CD14-positive monocyte (primary cell): Measurements from ENCODE around the gene BPHL. TPM values are rescaled to one million over a fixed set of nuclear protein-coding genes. Genes with fewer than 3 reads are reported as not detected.
A peak's percentile ranks its signal among the peaks of the same experiment; 100 is the strongest.

ENCODE experiments used
- DNase-seq, 3 donors: peaks; one replicate each; pipeline ENCODE4 v3.0.0-alpha.2; 2011 to 2022
- H2AFZ ChIP-seq: 2 replicates; pipeline ENCODE4 v1.6.0; 2012; ENCODE audit warnings: mild to moderate bottlenecking, low read depth, low read length, inconsistent platforms; ENCODE audit not compliant: insufficient read depth, poor library complexity, severe bottlenecking
- H3K27ac ChIP-seq, 2 donors: 1 replicate in 1 of 2; 2 replicates in 1 of 2; pipeline ENCODE4 v1.5.1; 2012 to 2013; ENCODE audit warnings: low read length in 2 of 2, control low read depth in 1 of 2, inconsistent platforms in 1 of 2, low read depth in 1 of 2, mild to moderate bottlenecking in 1 of 2
- H3K27me3 ChIP-seq, 2 donors: one replicate each; pipeline versions ENCODE4 v1.6.0 to v1.6.1; 2011 to 2013; ENCODE audit warnings: low read length in 2 of 2; ENCODE audit not compliant: control insufficient read depth in 2 of 2, insufficient read depth in 2 of 2
- H3K36me3 ChIP-seq, 2 donors: replicated peaks in 1 of 2; 1 replicate in 1 of 2; 2 replicates in 1 of 2; pipeline versions ENCODE4 v1.5.1 to v1.6.1; 2012 to 2013; ENCODE audit warnings: low read length in 2 of 2, control low read depth in 1 of 2, inconsistent platforms in 1 of 2, mild to moderate bottlenecking in 1 of 2; ENCODE audit not compliant: insufficient read depth in 2 of 2, control insufficient read depth in 1 of 2
- H3K4me1 ChIP-seq, 2 donors: 1 replicate in 1 of 2; 2 replicates in 1 of 2; pipeline versions ENCODE4 v1.5.1 to v1.6.1; 2012 to 2013; ENCODE audit warnings: low read length in 2 of 2, control low read depth in 1 of 2, inconsistent platforms in 1 of 2, mild to moderate bottlenecking in 1 of 2, moderate library complexity in 1 of 2; ENCODE audit not compliant: insufficient read depth in 2 of 2, control insufficient read depth in 1 of 2
- H3K4me2 ChIP-seq: replicated peaks from 2 replicates; pipeline ENCODE3; 2012; ENCODE audit warnings: low read length, moderate library complexity, mild to moderate bottlenecking; ENCODE audit not compliant: poor library complexity, severe bottlenecking; ENCODE audit errors: extremely low read depth
- H3K4me3 ChIP-seq, 3 experiments: fragments of 200-600 bp in 1 of 3; sonication (generic) in 1 of 3; replicated peaks in 1 of 3; 1 replicate in 2 of 3; 2 replicates in 1 of 3; pipeline ENCODE4 v1.5.1; 2011 to 2013; ENCODE audit warnings: low read length in 3 of 3, mild to moderate bottlenecking in 3 of 3, control low read depth in 2 of 3, low read depth in 2 of 3, inconsistent platforms in 1 of 3, moderate library complexity in 1 of 3
- H3K79me2 ChIP-seq: 2 replicates; pipeline ENCODE4 v1.6.0; 2012; ENCODE audit warnings: mild to moderate bottlenecking, control low read depth, inconsistent platforms, low read length, moderate library complexity; ENCODE audit not compliant: insufficient read depth
- H3K9ac ChIP-seq: 2 replicates; pipeline ENCODE4 v1.6.0; 2017; ENCODE audit warnings: low read length, mild to moderate bottlenecking; ENCODE audit not compliant: insufficient read depth, poor library complexity, severe bottlenecking
- H3K9me3 ChIP-seq, 2 donors: replicated peaks in 1 of 2; 1 replicate in 1 of 2; 2 replicates in 1 of 2; pipeline versions ENCODE4 v1.5.1 to v1.6.1; 2012 to 2013; ENCODE audit warnings: low read length in 2 of 2, control low read depth in 1 of 2; ENCODE audit not compliant: control insufficient read depth in 1 of 2, insufficient read depth in 1 of 2
- H4K20me1 ChIP-seq: 2 replicates; pipeline ENCODE4 v1.6.0; 2012; ENCODE audit warnings: mild to moderate bottlenecking, low read length, control low read depth, moderate library complexity; ENCODE audit not compliant: insufficient read depth
- H3K27ac Mint-ChIP-seq, 7 donors: one replicate each; pipeline ENCODE4 v1.8.0; 2020; ENCODE audit warnings: mild to moderate bottlenecking in 7 of 7, mixed read lengths in 7 of 7, moderate library complexity in 6 of 7, inconsistent platforms in 2 of 7
- H3K27me3 Mint-ChIP-seq, 3 donors: one replicate each; pipeline ENCODE4 v1.8.0; 2021 to 2022; ENCODE audit warnings: low read depth in 3 of 3, mild to moderate bottlenecking in 3 of 3, mixed read lengths in 3 of 3, moderate library complexity in 3 of 3, inconsistent platforms in 1 of 3
- H3K36me3 Mint-ChIP-seq, 2 donors: one replicate each; pipeline ENCODE4 v1.8.0; 2020; ENCODE audit warnings: mixed read lengths in 2 of 2, inconsistent platforms in 1 of 2, mild to moderate bottlenecking in 1 of 2
- H3K4me1 Mint-ChIP-seq: one replicate; pipeline ENCODE4 v1.8.0; 2020; ENCODE audit warnings: mild to moderate bottlenecking, mixed read lengths
- H3K4me3 Mint-ChIP-seq, 2 donors: one replicate each; pipeline ENCODE4 v1.8.0; 2020; ENCODE audit warnings: mild to moderate bottlenecking in 2 of 2, mixed read lengths in 2 of 2, moderate library complexity in 1 of 2
- H3K9me3 Mint-ChIP-seq, 7 donors: one replicate each; pipeline ENCODE4 v1.8.0; 2020 to 2022; ENCODE audit warnings: mixed read lengths in 7 of 7, mild to moderate bottlenecking in 6 of 7, moderate library complexity in 6 of 7, inconsistent platforms in 2 of 7
- CTCF ChIP-seq: fragments of 200-600 bp; IDR thresholded peaks from one replicate; pipeline ENCODE4 v1.8.0; 2022; ENCODE audit warnings: antibody characterized with exemption, mild to moderate bottlenecking
- WGBS: methylation state at CpG from one replicate; pipeline ENCODE4 v1.1.5; 2013; ENCODE audit warnings: missing lambda C conversion rate; ENCODE audit not compliant: insufficient coverage; 5-methylcytosine and 5-hydroxymethylcytosine counted together
- intact Hi-C, 2 donors: fragments of 100-400 bp; cut with micrococcal nuclease; formaldehyde crosslinking; loops; one replicate each; pipeline versions ENCODE4 v1.15.0 to v1.15.1; 2023
- polyA plus RNA-seq, 3 donors: library from polyadenylated mRNA; depleted of rRNA in 1 of 3; unstranded in 2 of 3; stranded (reverse) in 1 of 3; fragments of 300-500 nt in 2 of 3; fragments of >200 nt in 1 of 3; fragmentation: Illumina TruSeq in 2 of 3; gene quantifications; 1 replicate in 2 of 3; 2 replicates in 1 of 3; pipeline ENCODE4 v1.2.3, GENCODE V29; 2012 to 2021

The BPHL gene
- polyA plus RNA-seq, 3 donors = 4.6 to 7.8 (median 5.9) TPM

GRCh38 chr6:3138341-3138740, 19.8 kb downstream of the BPHL start:
- Mint-ChIP-seq H3K4me1 (peaks cover 30% of the 10 kb centered on the region), H3K27ac (peak overlapping the region; percentile 78 to 93 (median 90)), H3K4me3 (peak overlapping the region in 1 of 2 donors; percentile 28), H3K36me3 (peaks cover 9 to 11% of the 10 kb centered on the region in 2 donors), H3K27me3 (peaks cover 0 to 2% (median 0%) of the 10 kb centered on the region in 3 donors), H3K9me3 (no peaks in the 10 kb centered on the region)
- intact Hi-C loops = no loop called here
- TF ChIP-seq CTCF = no peak
- peak; percentile 42 to 66 (median 65) for DNase-seq
- Histone ChIP-seq H3K27me3 (no peaks in the 10 kb centered on the region), H3K4me1 (peaks cover 26 to 33% of the 10 kb centered on the region in 2 donors), H3K4me3 (no peak overlapping the region), H3K4me2 (peak overlapping the region; percentile 68), H3K9me3 (no peaks in the 10 kb centered on the region), H3K9ac (no peak overlapping the region), H2AFZ (no peak overlapping the region), H3K79me2 (no peaks in the 10 kb centered on the region), H3K36me3 (no peaks in the 10 kb centered on the region), H3K27ac (peak overlapping the region; percentile 60 to 74), H4K20me1 (no peaks in the 10 kb centered on the region)
- WGBS = 57% methylated on average over 1 of the region's 1 CpG

GRCh38 chr6:3139090-3139903, 20.8 kb downstream of the BPHL start:
- H3K4me1 Mint-ChIP-seq = peaks cover 30% of the 10 kb centered on the region
- Histone ChIP-seq H3K27ac (peak overlapping the region; percentile 60 to 74), H3K27me3 (no peaks in the 10 kb centered on the region), H3K4me3 (peak overlapping the region in 2 of 3 experiments; percentile 21 to 60), H4K20me1 (no peaks in the 10 kb centered on the region), H3K4me1 (peaks cover 26 to 33% of the 10 kb centered on the region in 2 donors), H3K79me2 (no peaks in the 10 kb centered on the region), H3K9ac (peak overlapping the region; percentile 10), H3K9me3 (no peaks in the 10 kb centered on the region), H3K4me2 (peak overlapping the region; percentile 68), H3K36me3 (no peaks in the 10 kb centered on the region), H2AFZ (peak overlapping the region; percentile 78)
- intact Hi-C loops = no loop called here
- H3K4me3 Mint-ChIP-seq = peak overlapping the region; percentile 74 to 85
- H3K27me3 Mint-ChIP-seq = peaks cover 0 to 2% (median 0%) of the 10 kb centered on the region in 3 donors
- DNase-seq = peak; percentile 79 to 95 (median 85)
- 14% methylated on average over 7 of the region's 14 CpGs for WGBS
- no peak for TF ChIP-seq CTCF
- peak overlapping the region; percentile 78 to 93 (median 90) for H3K27ac Mint-ChIP-seq
- H3K9me3 Mint-ChIP-seq = no peaks in the 10 kb centered on the region
- peaks cover 9 to 13% of the 10 kb centered on the region in 2 donors for H3K36me3 Mint-ChIP-seq
